Uterus (tissue), 4 donors: ENCODE data around the gene PARD3. TPM values are rescaled to one million over a fixed set of nuclear protein-coding genes. Genes with fewer than 3 reads are reported as not detected.

Experiments used
- DNase-seq, 2 donors: peaks; one replicate each; pipeline ENCODE4 v3.0.0-alpha.2; 2019 to 2020
- H3K27ac ChIP-seq, 2 donors: fragments of 200-600 bp; sonication (generic); 1 replicate in 1 of 2; 2 replicates in 1 of 2; pipeline ENCODE4 v1.5.1; 2016 to 2018
- H3K27me3 ChIP-seq, 2 donors: fragments of 200-600 bp; sonication (generic); one replicate each; pipeline ENCODE4 v1.5.1; 2018 to 2019; ENCODE audit warnings: control low read depth in 1 of 2
- H3K36me3 ChIP-seq, 2 donors: fragments of 200-600 bp; sonication (generic); one replicate each; pipeline ENCODE4 v1.5.1; 2019; ENCODE audit warnings: control low read depth in 1 of 2
- H3K4me1 ChIP-seq, 2 donors: fragments of 200-600 bp; sonication (generic); one replicate each; pipeline ENCODE4 v1.5.1; 2018 to 2019; ENCODE audit warnings: control low read depth in 1 of 2
- H3K4me3 ChIP-seq, 2 donors: fragments of 200-600 bp; sonication (generic); 1 replicate in 1 of 2; 2 replicates in 1 of 2; pipeline ENCODE4 v1.5.1; 2018 to 2019; ENCODE audit warnings: mild to moderate bottlenecking in 1 of 2
- H3K9me3 ChIP-seq, 2 donors: fragments of 200-600 bp; sonication (generic); one replicate each; pipeline ENCODE4 v1.5.1; 2019; ENCODE audit warnings: control low read depth in 1 of 2
- POLR2A ChIP-seq, 2 donors: fragments of 450-650 bp; IDR thresholded peaks; one replicate each; pipeline ENCODE4 v1.6.1; 2016; ENCODE audit warnings: antibody characterized with exemption in 2 of 2, mild to moderate bottlenecking in 1 of 2, moderate library complexity in 1 of 2
- intact Hi-C: fragments of 100-400 bp; cut with DNase I; formaldehyde crosslinking; loops from one replicate; pipeline ENCODE4 v1.15.1; 2023; ENCODE audit warnings: low total_unique reads
- total RNA-seq, 4 donors: library from RNA; depleted of rRNA in 3 of 4; stranded (reverse); fragments of >200 nt in 3 of 4; gene quantifications; one replicate each; pipeline versions ENCODE4 v1.1.0 to v1.2.4, GENCODE V29; 2014 to 2023
- TF ChIP-seq, protein P1 (sequence below), 4 experiments: fragments of 200-600 bp in 2 of 4; fragments of 450-650 bp in 2 of 4; sonication (generic) in 2 of 4; IDR thresholded peaks; one replicate each; pipeline ENCODE4 v1.5.1; 2016 to 2019; ENCODE audit warnings: antibody characterized with exemption in 4 of 4, mild to moderate bottlenecking in 2 of 4, moderate library complexity in 1 of 4
- donor health status: DM: yes; HTN: yes; CAD: no.

Gene PARD3
- total RNA-seq, 4 donors from 2014 or later, result 42.1 to 96.1 (median 51.5) TPM

DNA sequence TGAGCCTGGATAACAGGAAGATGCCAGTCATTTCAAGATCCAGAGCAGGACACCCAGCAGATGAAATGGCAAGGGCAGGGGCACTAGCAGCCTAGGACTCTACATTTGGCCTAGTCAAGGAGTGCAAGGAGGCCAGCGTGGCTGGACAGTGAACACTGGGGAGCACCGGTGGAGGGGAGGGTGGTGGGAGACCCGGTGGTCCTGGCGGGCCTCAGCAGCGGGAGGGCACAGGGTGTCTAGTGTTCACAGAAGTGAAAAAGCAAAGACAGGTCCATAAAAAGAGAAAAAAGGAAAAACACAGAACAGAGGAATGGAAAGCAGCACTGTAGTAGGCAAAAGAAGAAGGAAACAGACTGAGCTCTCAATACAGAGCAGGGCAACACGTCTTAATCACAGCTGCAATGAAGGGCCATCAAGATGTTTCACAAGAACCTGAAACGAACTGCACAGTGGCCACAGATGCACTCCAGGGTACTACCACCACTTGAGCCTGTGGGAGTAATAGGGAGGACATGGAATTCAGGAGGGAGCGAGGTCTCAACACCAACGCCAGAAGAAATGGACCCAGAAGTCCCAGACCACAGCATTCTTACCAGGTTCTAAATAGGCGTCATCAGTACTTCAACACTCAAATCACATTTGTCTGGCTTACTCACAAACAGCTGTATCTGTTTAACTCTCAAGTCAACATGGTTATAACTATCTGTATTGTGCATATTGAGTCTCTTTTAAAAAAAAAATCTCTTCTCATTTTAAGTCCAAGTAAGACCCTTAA is 573.7 kb downstream of the PARD3 start:
- intact Hi-C loops, result no loop called here
- no peaks in the 10 kb centered on the region for H3K36me3 ChIP-seq

DNA sequence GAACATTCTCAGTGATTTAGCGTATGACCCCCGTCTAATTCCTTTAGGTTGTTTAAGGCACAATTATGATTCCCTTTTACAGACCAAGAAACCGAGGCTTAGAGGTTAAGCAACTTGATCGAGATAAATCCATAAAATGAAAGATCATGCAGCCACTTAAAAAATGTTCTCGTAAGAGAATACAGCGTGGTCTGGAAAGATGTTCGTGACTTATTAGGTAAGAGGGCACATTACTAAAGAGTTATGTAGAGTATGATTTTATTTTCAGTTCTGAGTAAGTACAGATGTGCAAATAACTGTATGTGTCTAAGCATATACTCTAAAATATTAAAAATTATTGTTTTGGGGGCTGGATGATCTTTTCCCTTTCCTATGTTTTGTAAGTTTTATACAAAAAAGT is 575.1 kb downstream of the PARD3 start:
- Histone ChIP-seq H3K27ac (no peak overlapping the region), H3K9me3 (no peaks in the 10 kb centered on the region), H3K4me3 (no peak overlapping the region), H3K36me3 (no peaks in the 10 kb centered on the region), H3K4me1 (no peaks in the 10 kb centered on the region), H3K27me3 (no peaks in the 10 kb centered on the region)
- DNase-seq, result no peak
- intact Hi-C loops, result no loop called here
- TF ChIP-seq, protein P1, sequence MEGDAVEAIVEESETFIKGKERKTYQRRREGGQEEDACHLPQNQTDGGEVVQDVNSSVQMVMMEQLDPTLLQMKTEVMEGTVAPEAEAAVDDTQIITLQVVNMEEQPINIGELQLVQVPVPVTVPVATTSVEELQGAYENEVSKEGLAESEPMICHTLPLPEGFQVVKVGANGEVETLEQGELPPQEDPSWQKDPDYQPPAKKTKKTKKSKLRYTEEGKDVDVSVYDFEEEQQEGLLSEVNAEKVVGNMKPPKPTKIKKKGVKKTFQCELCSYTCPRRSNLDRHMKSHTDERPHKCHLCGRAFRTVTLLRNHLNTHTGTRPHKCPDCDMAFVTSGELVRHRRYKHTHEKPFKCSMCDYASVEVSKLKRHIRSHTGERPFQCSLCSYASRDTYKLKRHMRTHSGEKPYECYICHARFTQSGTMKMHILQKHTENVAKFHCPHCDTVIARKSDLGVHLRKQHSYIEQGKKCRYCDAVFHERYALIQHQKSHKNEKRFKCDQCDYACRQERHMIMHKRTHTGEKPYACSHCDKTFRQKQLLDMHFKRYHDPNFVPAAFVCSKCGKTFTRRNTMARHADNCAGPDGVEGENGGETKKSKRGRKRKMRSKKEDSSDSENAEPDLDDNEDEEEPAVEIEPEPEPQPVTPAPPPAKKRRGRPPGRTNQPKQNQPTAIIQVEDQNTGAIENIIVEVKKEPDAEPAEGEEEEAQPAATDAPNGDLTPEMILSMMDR (IDR thresholded peaks at IDR 0.05), result no peak
- no peak for TF ChIP-seq POLR2A (IDR thresholded peaks at IDR 0.05)

More for the DNA sequence above, 573.7 kb downstream of the PARD3 start:
- no peaks in the 10 kb centered on the region for H3K9me3 ChIP-seq
- H3K27me3 ChIP-seq, result no peaks in the 10 kb centered on the region
- DNase-seq, result no peak
- H3K4me1 ChIP-seq, result no peaks in the 10 kb centered on the region
- no peak for TF ChIP-seq POLR2A (IDR thresholded peaks at IDR 0.05)
- TF ChIP-seq, protein P1 (IDR thresholded peaks at IDR 0.05), result no peak
- H3K4me3 ChIP-seq, result no peak overlapping the region
- no peak overlapping the region for H3K27ac ChIP-seq

DNA sequence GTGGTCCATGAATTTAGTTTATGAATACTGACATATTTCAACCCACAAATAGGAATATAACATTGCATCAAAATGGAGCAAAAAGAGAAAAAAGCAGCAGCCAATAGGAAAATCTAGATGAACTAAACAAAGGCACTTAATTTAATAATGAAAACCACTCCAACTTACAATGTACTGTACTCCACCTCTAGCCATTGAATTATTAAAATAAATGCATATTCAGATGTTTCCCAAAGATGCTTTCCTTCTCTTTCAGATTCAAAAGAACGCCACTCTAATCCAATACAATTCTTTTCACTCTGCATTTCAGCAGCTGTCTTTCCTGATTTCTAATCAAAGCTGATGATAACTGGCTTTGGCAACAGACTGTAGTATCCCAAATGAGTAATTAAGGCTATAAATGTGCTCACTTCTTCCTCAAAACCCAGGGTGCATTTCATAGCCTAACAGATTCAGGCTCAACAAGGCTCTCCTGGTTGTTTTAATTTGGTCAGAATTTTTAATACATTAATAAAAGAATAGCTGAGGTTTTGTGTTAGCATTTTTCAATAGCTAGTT is 577.1 kb downstream of the PARD3 start:
- Histone ChIP-seq H3K27me3 (no peaks in the 10 kb centered on the region), H3K4me1 (no peaks in the 10 kb centered on the region), H3K36me3 (no peaks in the 10 kb centered on the region), H3K4me3 (no peak overlapping the region), H3K9me3 (no peaks in the 10 kb centered on the region), H3K27ac (no peak overlapping the region)
- DNase-seq, result no peak
- TF ChIP-seq POLR2A (IDR thresholded peaks at IDR 0.05), result no peak
- TF ChIP-seq, protein P1 (IDR thresholded peaks at IDR 0.05), result no peak
- intact Hi-C loops, result no loop called here

DNA sequence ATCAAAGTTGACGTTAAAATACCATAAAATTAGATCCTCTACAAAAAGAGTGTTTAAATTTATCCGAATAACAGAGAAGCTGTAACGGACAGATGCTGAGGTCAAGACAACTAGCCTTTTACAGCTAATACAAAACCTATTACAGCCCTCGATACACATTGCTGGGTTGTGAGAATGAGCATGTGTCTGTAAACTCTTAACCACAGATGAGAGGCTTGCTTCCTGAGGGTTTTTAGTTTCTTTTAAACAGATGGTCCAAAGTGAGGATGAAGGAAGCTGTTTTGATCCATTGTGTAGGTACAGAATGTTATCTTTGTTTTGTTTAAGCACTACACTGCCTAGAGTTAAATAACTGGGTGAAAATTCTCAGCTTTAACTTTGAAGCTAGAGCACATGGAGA is 578.2 kb downstream of the PARD3 start:
- no peaks in the 10 kb centered on the region for H3K9me3 ChIP-seq
- H3K27ac ChIP-seq, result no peak overlapping the region
- no peaks in the 10 kb centered on the region for H3K27me3 ChIP-seq
- no peaks in the 10 kb centered on the region for H3K4me1 ChIP-seq
- intact Hi-C loops, result no loop called here
- no peak for DNase-seq
- no peaks in the 10 kb centered on the region for H3K36me3 ChIP-seq
- H3K4me3 ChIP-seq, result no peak overlapping the region
- no peak for TF ChIP-seq POLR2A (IDR thresholded peaks at IDR 0.05)
- TF ChIP-seq, protein P1 (IDR thresholded peaks at IDR 0.05), result no peak

DNA sequence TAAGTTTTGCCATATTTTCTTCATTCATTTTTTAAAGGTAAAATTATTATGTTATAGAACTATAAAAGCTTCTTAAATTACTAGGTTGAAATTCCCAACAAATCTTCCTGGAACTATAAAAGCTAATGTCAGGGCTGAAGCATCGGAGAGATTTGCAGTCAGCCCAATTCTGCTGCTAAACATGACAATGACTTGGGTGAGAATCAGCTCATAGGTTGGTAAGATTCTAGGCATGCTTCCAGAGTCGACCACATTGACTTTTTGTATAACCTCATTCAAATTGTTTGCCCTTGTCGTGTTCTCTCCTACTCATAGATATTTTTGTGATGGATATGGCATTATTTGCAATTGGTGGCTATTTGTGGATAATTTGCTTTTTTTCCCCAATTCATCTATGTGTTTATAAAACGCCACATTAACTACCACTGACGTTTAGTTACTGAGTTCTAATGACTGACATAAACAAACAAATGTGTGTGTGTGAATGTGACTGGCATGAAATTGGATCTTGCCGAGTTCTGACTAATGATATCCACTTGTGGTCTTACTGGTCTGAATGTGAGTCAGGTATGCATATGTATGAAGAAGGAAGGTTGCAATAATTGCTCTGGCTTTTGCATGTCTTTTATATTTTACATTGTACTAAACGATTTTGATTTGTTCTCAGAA is 579.8 kb downstream of the PARD3 start:
- H3K4me3 ChIP-seq, result no peak overlapping the region
- DNase-seq, result no peak
- TF ChIP-seq, protein P1 (IDR thresholded peaks at IDR 0.05), result no peak
- TF ChIP-seq POLR2A (IDR thresholded peaks at IDR 0.05), result no peak
- H3K27me3 ChIP-seq, result no peaks in the 10 kb centered on the region
- intact Hi-C loops, result no loop called here
- H3K27ac ChIP-seq, result no peak overlapping the region
- H3K4me1 ChIP-seq, result no peaks in the 10 kb centered on the region
- no peaks in the 10 kb centered on the region for H3K36me3 ChIP-seq
- no peaks in the 10 kb centered on the region for H3K9me3 ChIP-seq
